Endothelial cell of umbilical vein (primary cell): ENCODE results near the gene MACF1.

Source experiments
- EZH2 ChIP-seq: IDR thresholded peaks from 2 replicates; pipeline ENCODE4 v1.6.1; 2012; ENCODE audit warnings: borderline replicate concordance, low read depth, mild to moderate bottlenecking, moderate library complexity, low read length, inconsistent platforms; ENCODE audit not compliant: severe bottlenecking
- MYC ChIP-seq: IDR thresholded peaks from one replicate; pipeline ENCODE4 v1.6.1; 2011; ENCODE audit warnings: mild to moderate bottlenecking, low read depth, low read length
- POLR2A ChIP-seq: IDR thresholded peaks from 2 replicates; pipeline ENCODE4 v1.6.1; 2012; ENCODE audit warnings: low read depth, mild to moderate bottlenecking, control low read depth, low read length
- POLR2AphosphoS5 ChIP-seq: IDR thresholded peaks from 2 replicates; pipeline ENCODE4 v1.6.1; 2012; ENCODE audit warnings: low read depth, mild to moderate bottlenecking, control low read depth, low read length, moderate library complexity; ENCODE audit not compliant: insufficient read depth
- TF ChIP-seq, protein P1 (sequence below), 2 donors: IDR thresholded peaks; 1 replicate in 1 of 2; 2 replicates in 1 of 2; pipeline ENCODE4 v1.5.1; 2011; ENCODE audit warnings: low read length in 2 of 2, mild to moderate bottlenecking in 2 of 2, moderate library complexity in 2 of 2, control low read depth in 1 of 2, inconsistent platforms in 1 of 2, low read depth in 1 of 2; ENCODE audit not compliant: insufficient read depth in 1 of 2; ENCODE audit errors: extremely low read depth in 1 of 2
- TF ChIP-seq, protein P2 (sequence below): IDR thresholded peaks from 2 replicates; pipeline ENCODE4 v1.6.1; 2011; ENCODE audit not compliant: insufficient read depth, insufficient read length

DNA sequence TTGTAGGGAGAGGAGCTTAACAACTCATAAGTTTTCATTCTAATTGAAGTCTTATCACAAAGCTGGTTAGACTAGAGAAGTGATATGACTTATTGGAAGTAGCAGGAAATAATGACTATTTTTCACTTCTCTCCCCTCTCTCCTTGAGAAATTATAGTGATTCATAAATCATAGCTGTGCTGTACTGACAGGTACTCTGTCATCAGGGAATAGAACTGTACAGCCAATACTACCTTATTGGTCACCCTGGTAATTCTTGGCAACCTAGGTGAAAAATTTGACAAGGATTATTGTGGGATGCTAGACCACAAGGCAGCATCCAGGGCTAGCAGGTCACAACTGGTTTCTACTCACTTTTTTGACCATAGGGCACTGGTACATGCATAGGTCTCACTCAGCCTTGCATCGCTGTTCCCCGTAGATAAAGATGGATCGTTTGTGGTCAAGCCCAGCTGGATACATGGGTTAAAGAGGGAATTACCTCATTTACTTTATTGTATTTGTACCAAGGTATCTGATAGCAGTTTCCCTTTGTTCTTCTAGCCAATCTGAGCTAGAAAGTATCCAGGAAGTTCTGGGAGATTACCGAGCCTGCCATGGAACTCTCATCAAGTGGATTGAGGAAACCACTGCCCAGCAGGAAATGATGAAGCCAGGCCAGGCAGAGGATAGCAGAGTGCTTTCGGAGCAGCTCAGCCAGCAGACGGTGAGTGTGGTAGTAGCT is 113.6 kb downstream of the MACF1 start:
- TF ChIP-seq, protein P1, sequence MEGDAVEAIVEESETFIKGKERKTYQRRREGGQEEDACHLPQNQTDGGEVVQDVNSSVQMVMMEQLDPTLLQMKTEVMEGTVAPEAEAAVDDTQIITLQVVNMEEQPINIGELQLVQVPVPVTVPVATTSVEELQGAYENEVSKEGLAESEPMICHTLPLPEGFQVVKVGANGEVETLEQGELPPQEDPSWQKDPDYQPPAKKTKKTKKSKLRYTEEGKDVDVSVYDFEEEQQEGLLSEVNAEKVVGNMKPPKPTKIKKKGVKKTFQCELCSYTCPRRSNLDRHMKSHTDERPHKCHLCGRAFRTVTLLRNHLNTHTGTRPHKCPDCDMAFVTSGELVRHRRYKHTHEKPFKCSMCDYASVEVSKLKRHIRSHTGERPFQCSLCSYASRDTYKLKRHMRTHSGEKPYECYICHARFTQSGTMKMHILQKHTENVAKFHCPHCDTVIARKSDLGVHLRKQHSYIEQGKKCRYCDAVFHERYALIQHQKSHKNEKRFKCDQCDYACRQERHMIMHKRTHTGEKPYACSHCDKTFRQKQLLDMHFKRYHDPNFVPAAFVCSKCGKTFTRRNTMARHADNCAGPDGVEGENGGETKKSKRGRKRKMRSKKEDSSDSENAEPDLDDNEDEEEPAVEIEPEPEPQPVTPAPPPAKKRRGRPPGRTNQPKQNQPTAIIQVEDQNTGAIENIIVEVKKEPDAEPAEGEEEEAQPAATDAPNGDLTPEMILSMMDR (IDR thresholded peaks at IDR 0.05; ENCODE audit: extremely low read depth in 1 of 2, insufficient read depth in 1 of 2, low read depth in 1 of 2, low read length in 2 of 2), result no peak
- no peak for TF ChIP-seq MYC
- TF ChIP-seq EZH2, result no peak
- TF ChIP-seq POLR2AphosphoS5, result peak; percentile 48
- peak; percentile 31 for TF ChIP-seq POLR2A
- TF ChIP-seq, protein P2, sequence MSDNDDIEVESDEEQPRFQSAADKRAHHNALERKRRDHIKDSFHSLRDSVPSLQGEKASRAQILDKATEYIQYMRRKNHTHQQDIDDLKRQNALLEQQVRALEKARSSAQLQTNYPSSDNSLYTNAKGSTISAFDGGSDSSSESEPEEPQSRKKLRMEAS, result no peak
